Right atrium auricular region (tissue), 2 donors: Measurements from ENCODE around the gene NPIPA1. TPM values are rescaled to one million over a fixed set of nuclear protein-coding genes. Genes with fewer than 3 reads are reported as not detected.
"Not testable (repeated sequence)": the region's sequence is repeated elsewhere in the genome, so short reads cannot be mapped to it uniquely, and the experiment has no call there.

ENCODE experiments used
- DNase-seq: peaks from one replicate; pipeline ENCODE4 v3.0.0-alpha.2; 2019; ENCODE audit warnings: low spot score
- H3K27ac ChIP-seq, 2 donors: fragments of 200-600 bp; sonication (generic); 1 replicate in 1 of 2; 2 replicates in 1 of 2; pipeline ENCODE4 v1.5.1; 2016 to 2019
- H3K27me3 ChIP-seq, 2 donors: fragments of 200-600 bp; sonication (generic); one replicate each; pipeline versions ENCODE4 v1.5.1 to v1.6.0; 2017 to 2019
- H3K36me3 ChIP-seq: fragments of 200-600 bp; sonication (generic); one replicate; pipeline ENCODE4 v1.5.1; 2016
- H3K4me1 ChIP-seq, 2 donors: fragments of 200-600 bp; sonication (generic); one replicate each; pipeline versions ENCODE4 v1.5.1 to v1.6.0; 2017 to 2019
- H3K4me3 ChIP-seq, 2 donors: fragments of 200-600 bp; sonication (generic); 1 replicate in 1 of 2; 2 replicates in 1 of 2; pipeline ENCODE4 v1.5.1; 2017 to 2019; ENCODE audit warnings: mild to moderate bottlenecking in 1 of 2, moderate library complexity in 1 of 2
- H3K9me3 ChIP-seq, 2 donors: fragments of 200-600 bp; sonication (generic); one replicate each; pipeline ENCODE4 v1.5.1; 2019
- total RNA-seq, 2 donors: library from RNA; depleted of rRNA; stranded (reverse); fragments of >200 nt; gene quantifications; one replicate each; pipeline ENCODE4 v1.1.0, GENCODE V29; 2016
- TF ChIP-seq, protein P1 (sequence below), 2 donors: fragments of 200-600 bp; sonication (generic); IDR thresholded peaks; one replicate each; pipeline ENCODE4 v1.5.1; 2019; ENCODE audit warnings: antibody characterized with exemption in 2 of 2

The NPIPA1 gene
- total RNA-seq, 2 donors from 2014 or later, result 24.5 to 35.3 TPM

DNA sequence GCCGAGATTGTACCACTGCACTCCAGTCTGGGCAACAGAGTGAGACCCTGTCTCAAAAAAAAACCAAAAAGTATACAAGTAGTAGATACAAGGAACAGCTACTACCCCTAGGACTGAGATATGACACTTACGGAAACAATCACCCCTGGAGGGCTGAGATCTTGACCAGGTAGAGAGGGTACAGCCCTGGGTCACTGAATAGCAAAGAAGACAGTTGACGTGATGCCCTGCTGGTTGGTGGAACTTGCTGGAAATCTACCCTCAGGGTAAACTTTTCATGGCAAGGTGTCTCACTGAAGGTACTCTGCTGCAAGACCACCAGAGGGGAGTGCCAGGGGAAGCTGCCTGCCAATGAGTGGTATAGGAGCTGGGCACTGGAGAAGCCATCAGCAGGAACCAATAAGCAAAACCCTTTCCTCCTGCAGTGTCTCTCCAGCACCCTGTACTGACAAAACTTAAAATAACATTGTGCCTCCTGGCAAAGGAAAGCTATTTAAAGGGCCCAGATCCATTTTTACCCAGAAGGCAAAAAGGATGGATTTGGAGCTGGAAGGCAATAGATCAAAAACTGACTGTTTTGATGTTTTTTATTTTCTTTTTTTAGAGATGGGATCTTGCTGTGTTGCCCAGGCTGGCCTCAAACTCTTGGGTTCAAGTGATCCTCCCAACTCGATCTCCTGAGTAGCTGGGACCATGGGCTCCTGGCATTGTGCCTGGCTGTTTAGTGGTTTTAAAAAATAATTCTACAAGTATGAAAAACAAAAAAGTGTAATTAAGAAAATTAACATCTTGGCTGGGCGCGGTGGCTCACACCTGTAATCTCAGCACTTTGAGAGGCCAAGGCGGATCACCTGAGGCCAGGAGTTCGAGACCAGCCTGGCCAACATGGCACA lies 26.3 kb downstream of the NPIPA1 start:
- Histone ChIP-seq H3K36me3 (no peaks in the 10 kb centered on the region), H3K4me1 (no peaks in the 10 kb centered on the region), H3K9me3 (peaks cover 0 to 3% of the 10 kb centered on the region in 2 donors), H3K27ac (no peak overlapping the region), H3K27me3 (no peaks in the 10 kb centered on the region), H3K4me3 (no peak overlapping the region)
- DNase-seq, result no peak
- TF ChIP-seq, protein P1, sequence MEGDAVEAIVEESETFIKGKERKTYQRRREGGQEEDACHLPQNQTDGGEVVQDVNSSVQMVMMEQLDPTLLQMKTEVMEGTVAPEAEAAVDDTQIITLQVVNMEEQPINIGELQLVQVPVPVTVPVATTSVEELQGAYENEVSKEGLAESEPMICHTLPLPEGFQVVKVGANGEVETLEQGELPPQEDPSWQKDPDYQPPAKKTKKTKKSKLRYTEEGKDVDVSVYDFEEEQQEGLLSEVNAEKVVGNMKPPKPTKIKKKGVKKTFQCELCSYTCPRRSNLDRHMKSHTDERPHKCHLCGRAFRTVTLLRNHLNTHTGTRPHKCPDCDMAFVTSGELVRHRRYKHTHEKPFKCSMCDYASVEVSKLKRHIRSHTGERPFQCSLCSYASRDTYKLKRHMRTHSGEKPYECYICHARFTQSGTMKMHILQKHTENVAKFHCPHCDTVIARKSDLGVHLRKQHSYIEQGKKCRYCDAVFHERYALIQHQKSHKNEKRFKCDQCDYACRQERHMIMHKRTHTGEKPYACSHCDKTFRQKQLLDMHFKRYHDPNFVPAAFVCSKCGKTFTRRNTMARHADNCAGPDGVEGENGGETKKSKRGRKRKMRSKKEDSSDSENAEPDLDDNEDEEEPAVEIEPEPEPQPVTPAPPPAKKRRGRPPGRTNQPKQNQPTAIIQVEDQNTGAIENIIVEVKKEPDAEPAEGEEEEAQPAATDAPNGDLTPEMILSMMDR (IDR thresholded peaks at IDR 0.05), result no peak

DNA sequence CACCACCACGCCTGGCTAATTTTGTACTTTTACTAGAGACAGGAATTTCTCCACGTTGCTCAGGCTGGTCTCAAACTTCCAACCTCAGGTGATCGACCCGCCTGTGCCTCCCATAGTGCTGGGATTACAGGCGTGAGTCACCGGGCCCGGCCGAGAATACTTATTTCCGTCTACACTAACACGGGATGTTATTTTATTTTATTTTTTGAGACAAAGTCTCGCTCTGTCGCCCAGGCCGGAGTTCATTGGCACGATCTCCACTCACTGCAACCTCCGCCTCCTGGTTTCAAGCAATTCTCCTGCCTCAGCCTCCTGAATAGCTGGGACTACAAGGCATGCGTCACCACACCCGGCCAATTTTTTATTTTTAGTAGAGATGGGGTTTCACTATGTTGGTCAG lies 28.1 kb downstream of the NPIPA1 start:
- Histone ChIP-seq H3K4me3 (no peak overlapping the region), H3K27ac (no peak overlapping the region), H3K27me3 (no peaks in the 10 kb centered on the region), H3K9me3 (peaks cover 0 to 3% of the 10 kb centered on the region in 2 donors), H3K36me3 (no peaks in the 10 kb centered on the region), H3K4me1 (no peaks in the 10 kb centered on the region)
- TF ChIP-seq, protein P1 (IDR thresholded peaks at IDR 0.05), result no peak
- no peak for DNase-seq

DNA sequence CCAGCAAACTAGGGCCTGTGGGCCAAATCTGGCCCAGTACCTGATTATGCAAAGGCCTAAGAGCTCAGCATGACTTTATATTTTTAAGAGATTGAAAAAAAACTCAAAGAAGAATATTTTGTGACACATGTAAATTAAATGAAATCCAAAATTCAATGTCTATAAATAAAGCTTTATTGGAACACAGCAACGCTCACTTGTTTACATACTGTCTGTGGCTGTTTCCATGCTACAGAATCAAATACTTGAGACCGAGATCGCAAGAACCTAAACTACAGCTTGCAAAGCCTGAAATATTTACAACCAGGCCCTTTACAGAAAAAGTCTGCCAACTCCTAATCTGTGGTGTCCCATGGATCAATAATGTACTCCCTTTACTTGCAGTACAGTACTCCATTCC lies 32.6 kb downstream of the NPIPA1 start:
- H3K4me3 ChIP-seq, H3K9me3 ChIP-seq, H3K4me1 ChIP-seq, H3K27ac ChIP-seq, H3K36me3 ChIP-seq, H3K27me3 ChIP-seq: not testable (repeated sequence)
- peak; percentile 34 for DNase-seq

DNA sequence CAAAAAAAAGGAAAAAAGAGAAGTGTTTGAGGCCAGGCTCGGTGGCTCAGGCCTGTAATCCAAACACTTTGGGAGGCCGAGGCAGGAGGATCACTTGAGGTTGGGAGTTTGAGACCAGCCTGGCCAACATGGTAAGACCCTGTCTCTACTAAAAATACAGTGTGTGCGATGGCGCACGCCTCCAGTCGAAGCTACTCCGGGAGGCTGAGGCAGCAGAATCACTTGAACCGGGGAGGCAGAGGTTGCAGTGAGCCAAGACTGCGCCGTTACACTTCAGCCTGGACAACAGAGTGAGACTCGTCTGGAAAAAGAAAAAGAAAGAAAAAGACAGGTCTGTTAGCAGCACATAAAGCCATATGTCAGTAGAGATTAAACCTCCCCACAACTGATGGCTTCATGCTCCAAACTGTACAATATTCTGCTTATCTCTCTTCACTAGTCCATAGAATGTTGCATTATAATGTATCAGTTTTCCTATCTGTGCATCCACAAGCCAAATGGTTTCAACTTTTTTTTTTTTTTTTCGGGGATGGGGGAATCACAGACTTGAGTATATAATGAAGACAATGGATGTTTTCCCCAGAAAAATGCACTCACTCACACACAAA lies 34.5 kb downstream of the NPIPA1 start:
- DNase-seq, H3K4me3 ChIP-seq, H3K27me3 ChIP-seq, H3K4me1 ChIP-seq, H3K9me3 ChIP-seq, H3K27ac ChIP-seq, H3K36me3 ChIP-seq: not testable (repeated sequence)

DNA sequence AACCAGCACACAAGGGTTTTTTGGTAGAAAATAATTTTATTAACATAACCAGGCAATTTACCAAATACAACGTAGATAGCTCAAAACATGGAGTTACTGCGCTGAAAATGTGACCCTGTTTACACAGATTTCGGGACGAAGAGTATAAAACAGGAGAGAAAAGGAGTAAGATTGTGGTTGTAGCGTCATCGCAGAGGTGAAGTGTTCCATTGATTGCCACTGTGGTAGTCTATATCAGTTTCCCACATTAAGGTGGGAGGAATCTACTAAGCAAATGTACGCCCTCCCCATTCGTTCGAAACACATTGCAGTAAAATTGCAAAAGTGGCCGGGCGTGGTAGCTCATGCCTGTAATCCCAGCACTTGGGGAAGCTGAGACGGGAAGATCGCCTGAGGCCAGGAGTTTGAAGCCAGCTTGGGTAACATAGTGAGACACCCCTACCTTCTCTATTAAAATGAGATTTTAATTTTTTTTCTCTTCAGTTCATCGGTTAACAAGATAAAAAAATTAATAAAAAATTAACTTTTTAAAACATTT lies 36.6 kb downstream of the NPIPA1 start:
- DNase-seq, H3K27me3 ChIP-seq: not testable (repeated sequence)
- peak overlapping the region in 1 of 2 donors; percentile 87 for H3K4me3 ChIP-seq

DNA sequence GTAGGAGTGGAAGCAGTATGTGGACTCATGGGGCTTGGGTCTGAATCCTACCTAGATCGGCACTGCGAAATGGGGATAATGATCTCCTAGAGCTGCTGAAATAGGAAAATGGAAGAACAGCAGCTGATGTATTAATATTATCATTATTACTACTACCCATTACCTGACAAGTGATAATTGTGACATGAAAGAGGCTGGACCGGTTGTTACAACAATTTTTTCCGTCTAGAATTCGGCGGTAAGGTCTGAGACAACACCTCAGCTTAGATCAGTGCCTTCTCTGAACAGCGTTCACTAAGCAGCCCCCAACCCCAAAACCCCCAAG lies 37.0 kb downstream of the NPIPA1 start:
- not testable (repeated sequence) for H3K36me3 ChIP-seq, H3K9me3 ChIP-seq, H3K27me3 ChIP-seq, H3K4me1 ChIP-seq, DNase-seq
- peak overlapping the region; percentile 94 to 95 for H3K27ac ChIP-seq
- peak overlapping the region; percentile 83 to 87 for H3K4me3 ChIP-seq

More for the DNA sequence above, 36.6 kb downstream of the NPIPA1 start:
- not testable (repeated sequence) for H3K9me3 ChIP-seq, H3K4me1 ChIP-seq, H3K36me3 ChIP-seq
- H3K27ac ChIP-seq, result peak overlapping the region in 1 of 2 donors; percentile 95

DNA sequence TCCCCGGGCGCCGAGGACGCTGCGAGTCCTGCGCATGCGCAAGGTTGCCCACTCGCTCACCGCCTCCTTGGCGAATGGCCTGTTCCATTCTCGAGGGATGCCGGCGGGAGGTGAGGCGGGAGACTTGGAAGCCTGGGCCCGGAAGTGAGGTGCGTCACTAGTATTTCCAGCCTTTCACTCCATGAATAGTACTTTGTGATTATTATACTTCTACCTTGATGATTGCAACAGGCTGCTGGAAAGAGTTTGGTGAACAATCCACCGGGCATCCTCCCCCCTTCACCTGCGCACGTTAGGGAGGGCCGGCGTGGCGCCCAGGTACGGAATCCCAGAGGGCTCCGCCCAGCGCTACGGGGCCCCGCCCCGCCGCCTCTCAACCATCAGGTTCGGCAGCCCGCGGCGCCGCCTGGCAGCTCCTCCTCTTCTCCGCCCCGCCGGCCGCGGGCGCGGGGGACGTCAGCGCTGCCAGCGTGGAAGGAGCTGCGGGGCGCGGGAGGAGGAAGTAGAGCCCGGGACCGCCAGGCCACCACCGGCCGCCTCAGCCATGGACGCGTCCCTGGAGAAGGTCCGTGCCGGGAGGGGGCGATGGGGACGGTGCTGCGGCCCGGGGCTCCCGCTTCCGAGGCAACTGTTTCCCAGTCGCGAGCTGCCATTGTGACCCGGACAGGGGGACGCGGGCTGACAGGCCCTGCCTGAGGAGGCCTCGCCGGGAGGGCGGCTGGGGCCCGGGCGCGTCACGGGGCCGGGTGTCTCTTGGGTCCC lies 37.6 kb downstream of the NPIPA1 start, which contains the start of gene PDXDC1:
Gene PDXDC1, plus strand, starts transcription at position 371 of the 762 bp plus-strand sequence. Its CDS starts 174 bp downstream, at position 545.
- TF ChIP-seq, protein P1 (IDR thresholded peaks at IDR 0.05), result peak in 1 of 2 donors; percentile 12
- DNase-seq, result peak; percentile 84
- H3K9me3 ChIP-seq, H3K4me1 ChIP-seq, H3K36me3 ChIP-seq, H3K27me3 ChIP-seq: not testable (repeated sequence)
- peak within 1 kb of the TSS; percentile 94 to 95 for H3K27ac ChIP-seq
- H3K4me3 ChIP-seq, result peak within 1 kb of the TSS; percentile 83 to 87

DNA sequence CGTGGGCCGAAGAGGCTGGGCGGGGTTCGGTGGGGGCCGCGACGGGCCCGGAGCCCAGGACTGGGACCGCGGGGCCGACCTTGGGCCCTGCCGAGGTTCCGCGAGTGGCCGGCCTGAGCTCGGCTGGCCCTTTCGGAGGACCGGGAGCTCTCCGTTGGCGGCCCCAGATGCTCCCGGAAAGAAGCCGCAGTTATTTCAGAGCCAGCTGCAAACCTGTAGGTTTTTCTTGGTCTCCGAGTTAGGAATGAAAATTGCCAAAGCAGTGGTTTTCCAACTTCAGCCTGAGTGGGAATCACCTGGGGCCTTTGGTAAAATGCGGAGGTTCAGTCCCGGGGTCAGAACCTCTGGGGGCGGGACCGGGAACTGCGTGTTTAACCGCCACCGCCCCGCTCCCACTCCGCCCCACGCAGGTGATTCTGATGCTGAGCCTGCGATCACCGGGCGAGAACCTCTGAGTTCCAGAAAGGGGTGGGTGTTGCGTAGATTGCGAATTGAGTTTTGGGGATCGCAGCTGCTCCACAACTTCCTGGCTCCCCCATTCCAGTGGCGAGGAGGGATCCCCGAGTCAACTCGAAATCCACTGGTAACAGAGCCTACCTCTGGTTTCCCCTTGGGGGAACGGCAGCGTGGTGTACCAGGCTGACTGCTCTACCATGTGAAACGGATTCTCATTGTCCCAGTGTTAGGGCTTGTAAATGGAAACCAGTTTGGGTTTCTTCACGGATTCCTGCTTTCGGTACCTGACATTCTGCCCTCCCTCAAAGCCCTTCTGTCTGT lies 38.4 kb downstream of the NPIPA1 start:
- peak overlapping the region; percentile 83 to 87 for H3K4me3 ChIP-seq
- not testable (repeated sequence) for H3K36me3 ChIP-seq, H3K4me1 ChIP-seq, DNase-seq, H3K9me3 ChIP-seq, H3K27me3 ChIP-seq
- peak overlapping the region; percentile 94 to 95 for H3K27ac ChIP-seq

DNA sequence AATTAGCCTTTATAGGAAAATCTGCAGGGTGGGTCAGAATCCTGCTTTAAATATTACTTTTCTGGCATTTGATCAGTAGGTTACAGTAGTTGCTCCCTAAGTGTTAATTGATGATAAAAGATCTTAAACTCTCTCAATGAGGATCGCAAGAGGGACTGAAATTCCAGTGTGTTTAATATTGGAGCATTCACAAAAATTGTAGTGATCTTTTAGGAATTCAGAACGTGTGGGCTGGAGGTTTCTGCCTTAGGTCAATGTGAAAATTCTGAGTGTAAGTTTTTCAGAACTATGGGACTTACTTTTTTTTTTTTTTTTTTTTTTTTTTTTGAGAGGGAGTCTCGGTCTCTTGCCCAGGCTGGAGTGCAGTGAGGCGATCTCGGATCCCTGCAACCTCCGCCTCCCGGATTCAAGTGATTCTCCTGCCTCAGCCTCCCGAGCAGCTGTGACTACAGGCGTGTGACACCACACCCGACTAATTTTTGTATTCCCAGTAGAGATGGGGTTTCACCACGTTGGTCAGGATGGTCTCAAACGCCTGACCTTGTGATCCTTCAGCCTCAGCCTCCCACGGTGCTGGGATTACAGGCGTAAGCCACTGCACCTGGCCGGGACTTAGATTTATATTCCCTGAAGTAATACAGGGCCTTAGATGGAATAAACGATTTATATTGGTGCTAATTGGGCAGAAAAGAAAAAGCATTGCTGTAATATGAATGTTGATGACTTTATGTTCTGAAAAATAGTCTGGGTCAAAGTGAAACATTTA lies 39.9 kb downstream of the NPIPA1 start:
- H3K27me3 ChIP-seq, H3K36me3 ChIP-seq, DNase-seq, H3K4me1 ChIP-seq, H3K4me3 ChIP-seq, H3K9me3 ChIP-seq, H3K27ac ChIP-seq: not testable (repeated sequence)

DNA sequence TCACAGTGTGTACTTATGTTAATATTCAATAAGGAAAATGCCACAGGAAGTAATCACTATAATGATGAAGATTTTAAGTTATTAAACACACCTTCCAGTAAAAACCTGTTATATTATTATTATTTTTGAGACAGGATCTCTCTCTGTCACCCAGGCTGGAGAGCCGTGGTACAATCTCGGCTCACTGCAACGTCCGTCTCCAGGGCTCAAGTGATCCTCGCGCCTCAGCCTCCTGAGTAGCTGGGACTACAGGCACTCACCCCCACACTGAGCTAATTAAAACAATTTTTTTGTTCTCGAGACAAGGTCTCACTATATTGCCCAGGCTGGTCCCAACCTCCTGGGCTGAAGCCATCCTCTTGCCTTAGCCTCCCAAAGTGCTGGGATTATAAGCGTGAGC lies 41.0 kb downstream of the NPIPA1 start:
- not testable (repeated sequence) for H3K4me3 ChIP-seq, H3K9me3 ChIP-seq, H3K27ac ChIP-seq, DNase-seq, H3K27me3 ChIP-seq, H3K4me1 ChIP-seq, H3K36me3 ChIP-seq
